Adrenal gland (tissue), 5 donors: Measurements from ENCODE around the gene PSMD6.

Source experiments
- POLR2A ChIP-seq, 2 donors: fragments of 450-650 bp; IDR thresholded peaks; one replicate each; pipeline ENCODE4 v1.6.1; 2017; ENCODE audit warnings: antibody characterized with exemption in 2 of 2, mild to moderate bottlenecking in 2 of 2, moderate library complexity in 1 of 2
- TF ChIP-seq, protein P1 (sequence below), 6 experiments: fragments of 450-650 bp in 4 of 6; fragments of 200-600 bp in 2 of 6; sonication (generic) in 1 of 6; IDR thresholded peaks; 1 replicate in 5 of 6; 2 replicates in 1 of 6; pipeline versions ENCODE4 v1.5.1 to v1.8.0; 2016 to 2021; ENCODE audit warnings: antibody characterized with exemption in 6 of 6, mild to moderate bottlenecking in 2 of 6, moderate library complexity in 1 of 6
- donor health status: DM: no; HTN: no; CAD: no.

DNA sequence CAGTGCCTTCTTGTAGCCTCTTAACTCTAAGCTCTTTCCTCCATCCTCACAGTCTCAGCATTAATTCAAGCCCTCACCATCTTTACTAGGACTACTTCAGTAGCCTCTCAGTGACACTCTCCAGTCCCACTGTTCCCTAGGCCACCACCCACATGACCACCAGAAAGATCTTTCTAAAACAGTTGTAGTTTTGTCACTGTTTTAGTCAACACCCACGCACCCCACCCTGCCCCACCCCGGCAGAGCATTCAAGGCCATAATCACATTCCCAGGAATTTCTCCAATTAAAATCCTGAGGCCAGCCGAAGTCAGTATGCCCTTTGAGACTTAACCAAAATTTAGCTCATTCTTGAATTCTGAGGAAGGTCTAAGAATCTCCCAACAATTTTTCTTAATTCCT, 31.2 kb upstream of the PSMD6 start:
- TF ChIP-seq, protein P1, sequence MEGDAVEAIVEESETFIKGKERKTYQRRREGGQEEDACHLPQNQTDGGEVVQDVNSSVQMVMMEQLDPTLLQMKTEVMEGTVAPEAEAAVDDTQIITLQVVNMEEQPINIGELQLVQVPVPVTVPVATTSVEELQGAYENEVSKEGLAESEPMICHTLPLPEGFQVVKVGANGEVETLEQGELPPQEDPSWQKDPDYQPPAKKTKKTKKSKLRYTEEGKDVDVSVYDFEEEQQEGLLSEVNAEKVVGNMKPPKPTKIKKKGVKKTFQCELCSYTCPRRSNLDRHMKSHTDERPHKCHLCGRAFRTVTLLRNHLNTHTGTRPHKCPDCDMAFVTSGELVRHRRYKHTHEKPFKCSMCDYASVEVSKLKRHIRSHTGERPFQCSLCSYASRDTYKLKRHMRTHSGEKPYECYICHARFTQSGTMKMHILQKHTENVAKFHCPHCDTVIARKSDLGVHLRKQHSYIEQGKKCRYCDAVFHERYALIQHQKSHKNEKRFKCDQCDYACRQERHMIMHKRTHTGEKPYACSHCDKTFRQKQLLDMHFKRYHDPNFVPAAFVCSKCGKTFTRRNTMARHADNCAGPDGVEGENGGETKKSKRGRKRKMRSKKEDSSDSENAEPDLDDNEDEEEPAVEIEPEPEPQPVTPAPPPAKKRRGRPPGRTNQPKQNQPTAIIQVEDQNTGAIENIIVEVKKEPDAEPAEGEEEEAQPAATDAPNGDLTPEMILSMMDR (IDR thresholded peaks at IDR 0.05), result no peak
- no peak for TF ChIP-seq POLR2A (IDR thresholded peaks at IDR 0.05)
